A549 (cell line): Measurements from ENCODE around the gene CHCHD6.

Experiments used
- CTCF ChIP-seq: fragments of >200 bp; sonication (Bioruptor Twin); formaldehyde crosslinking; IDR thresholded peaks from 3 replicates; pipeline ENCODE4 v1.5.1; 2016
- POLR2A ChIP-seq: IDR thresholded peaks from 2 replicates; pipeline ENCODE4 v1.6.1; 2012; ENCODE audit warnings: mild to moderate bottlenecking, low read length
- SMC3 ChIP-seq: fragments of >200 bp; sonication (Bioruptor Twin); formaldehyde crosslinking; IDR thresholded peaks from 3 replicates; pipeline ENCODE4 v1.6.1; 2018; ENCODE audit warnings: inconsistent platforms
- TF ChIP-seq, protein P1 (sequence below): fragments of 450-650 bp; IDR thresholded peaks from 2 replicates; pipeline ENCODE4 v1.6.1; 2014; ENCODE audit warnings: antibody characterized with exemption

DNA sequence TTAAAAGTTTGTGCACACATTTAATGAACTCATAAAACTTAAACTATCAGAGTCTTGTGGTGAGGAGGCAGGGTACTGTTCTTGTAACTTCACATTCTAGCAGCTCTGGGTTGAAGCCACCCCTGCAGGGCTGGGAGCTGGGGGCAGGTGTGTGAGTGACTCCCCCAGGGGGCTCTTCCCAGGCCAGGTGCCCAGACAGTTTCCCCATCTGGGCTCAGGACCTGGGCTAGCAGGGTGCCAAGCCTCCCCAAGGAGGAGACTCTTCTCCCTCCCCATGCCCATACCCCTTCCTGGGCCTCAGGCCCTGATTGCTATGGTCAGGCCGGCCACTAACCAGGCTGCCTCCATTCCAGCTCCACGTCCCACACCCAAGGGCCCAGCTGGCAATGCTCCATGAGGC, 22.0 kb upstream of the CHCHD6 start:
- TF ChIP-seq POLR2A (no peak), SMC3 (no peak), CTCF (no peak)
- TF ChIP-seq, protein P1, sequence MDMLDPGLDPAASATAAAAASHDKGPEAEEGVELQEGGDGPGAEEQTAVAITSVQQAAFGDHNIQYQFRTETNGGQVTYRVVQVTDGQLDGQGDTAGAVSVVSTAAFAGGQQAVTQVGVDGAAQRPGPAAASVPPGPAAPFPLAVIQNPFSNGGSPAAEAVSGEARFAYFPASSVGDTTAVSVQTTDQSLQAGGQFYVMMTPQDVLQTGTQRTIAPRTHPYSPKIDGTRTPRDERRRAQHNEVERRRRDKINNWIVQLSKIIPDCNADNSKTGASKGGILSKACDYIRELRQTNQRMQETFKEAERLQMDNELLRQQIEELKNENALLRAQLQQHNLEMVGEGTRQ = no peak
